Cardiac fibroblast (primary cell): ENCODE measurements around the gene SUPT3H.

Source experiments
- DNase-seq, 2 donors: peaks; one replicate each; pipeline versions ENCODE4 v3.0.0 to v3.0.0-alpha.2; 2010; ENCODE audit warnings: low read depth in 2 of 2
- H3K4me3 ChIP-seq, 2 donors: replicated peaks in 1 of 2; 1 replicate in 1 of 2; 2 replicates in 1 of 2; pipeline ENCODE4 v1.5.1; 2011; ENCODE audit warnings: low read depth in 2 of 2, low read length in 2 of 2, mild to moderate bottlenecking in 2 of 2, moderate library complexity in 1 of 2
- TF ChIP-seq, protein P1 (sequence below): IDR thresholded peaks from one replicate; pipeline ENCODE4 v1.5.1; 2011; ENCODE audit warnings: low read depth, mild to moderate bottlenecking, low read length, inconsistent platforms

SUPT3H gene

GRCh38 chr6:45310118-45310788, 67.5 kb downstream of the SUPT3H start:
- TF ChIP-seq, protein P1, sequence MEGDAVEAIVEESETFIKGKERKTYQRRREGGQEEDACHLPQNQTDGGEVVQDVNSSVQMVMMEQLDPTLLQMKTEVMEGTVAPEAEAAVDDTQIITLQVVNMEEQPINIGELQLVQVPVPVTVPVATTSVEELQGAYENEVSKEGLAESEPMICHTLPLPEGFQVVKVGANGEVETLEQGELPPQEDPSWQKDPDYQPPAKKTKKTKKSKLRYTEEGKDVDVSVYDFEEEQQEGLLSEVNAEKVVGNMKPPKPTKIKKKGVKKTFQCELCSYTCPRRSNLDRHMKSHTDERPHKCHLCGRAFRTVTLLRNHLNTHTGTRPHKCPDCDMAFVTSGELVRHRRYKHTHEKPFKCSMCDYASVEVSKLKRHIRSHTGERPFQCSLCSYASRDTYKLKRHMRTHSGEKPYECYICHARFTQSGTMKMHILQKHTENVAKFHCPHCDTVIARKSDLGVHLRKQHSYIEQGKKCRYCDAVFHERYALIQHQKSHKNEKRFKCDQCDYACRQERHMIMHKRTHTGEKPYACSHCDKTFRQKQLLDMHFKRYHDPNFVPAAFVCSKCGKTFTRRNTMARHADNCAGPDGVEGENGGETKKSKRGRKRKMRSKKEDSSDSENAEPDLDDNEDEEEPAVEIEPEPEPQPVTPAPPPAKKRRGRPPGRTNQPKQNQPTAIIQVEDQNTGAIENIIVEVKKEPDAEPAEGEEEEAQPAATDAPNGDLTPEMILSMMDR = no peak
- no peak for DNase-seq
- H3K4me3 ChIP-seq = no peak overlapping the region

- TF ChIP-seq, protein P1 = no peak
- H3K4me3 ChIP-seq = no peak overlapping the region
- DNase-seq = peak in 1 of 2 donors; percentile 14
Observed at GRCh38 chr6:45305546-45305945, 72.2 kb downstream of the SUPT3H start.

DNA sequence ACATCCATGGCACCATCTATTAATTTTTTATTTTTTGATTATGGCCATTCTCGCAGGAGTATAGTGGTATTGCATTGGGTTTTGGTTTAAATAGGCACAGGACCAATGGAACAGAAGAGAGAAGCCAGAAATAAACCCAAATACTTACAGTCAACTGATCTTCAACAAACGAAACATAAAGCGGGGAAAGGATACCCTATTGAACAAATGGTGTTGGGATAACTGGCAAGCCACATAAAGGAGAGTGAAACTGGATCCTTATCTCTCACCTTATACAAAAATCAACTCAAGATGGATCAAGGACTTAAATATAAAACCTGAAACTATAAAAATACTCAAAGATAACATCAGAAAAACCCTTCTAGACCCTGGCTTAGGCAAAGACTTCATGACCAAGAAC, 74.9 kb downstream of the SUPT3H start:
- TF ChIP-seq, protein P1 = no peak
- no peak for DNase-seq
- H3K4me3 ChIP-seq = no peak overlapping the region

- TF ChIP-seq, protein P1 = no peak
- DNase-seq = no peak
- no peak overlapping the region for H3K4me3 ChIP-seq
Observed at GRCh38 chr6:45301348-45302142, 76.2 kb downstream of the SUPT3H start.

DNA sequence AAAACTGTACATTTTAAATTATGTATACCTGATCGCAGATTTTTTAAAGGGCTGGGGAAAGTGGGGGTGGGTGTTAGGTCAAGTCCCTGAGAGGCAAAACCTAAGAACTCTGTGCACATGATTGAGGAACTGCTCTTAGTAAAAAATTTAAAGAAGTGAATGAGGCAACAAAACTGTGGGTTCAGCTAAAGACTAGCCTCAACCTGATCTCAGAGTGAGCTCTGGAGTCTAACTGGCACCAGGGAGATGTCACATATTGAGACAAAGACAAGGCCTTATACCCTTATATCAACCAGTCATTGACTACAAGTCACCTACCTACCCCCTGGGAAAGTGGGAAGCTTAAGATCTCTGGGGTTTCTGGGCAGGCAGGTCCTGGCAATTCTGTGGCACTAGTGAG, 77.0 kb downstream of the SUPT3H start:
- TF ChIP-seq, protein P1 = no peak
- DNase-seq = no peak
- H3K4me3 ChIP-seq = no peak overlapping the region

GRCh38 chr6:45299096-45299581, 78.6 kb downstream of the SUPT3H start:
- TF ChIP-seq, protein P1 = no peak
- DNase-seq = no peak
- no peak overlapping the region for H3K4me3 ChIP-seq
